ENCODE measurements around the gene CD2. TPM values are rescaled to one million over a fixed set of nuclear protein-coding genes. Genes with fewer than 3 reads are reported as not detected.

The CD2 gene
- total RNA-seq, 1 experiment from 2014 or later = not detected

- H3K36me3 ChIP-seq (replicated peaks; ENCODE audit: control insufficient read depth, insufficient read depth, low read length) = no peaks in the 10 kb centered on the region
- DNase-seq = no peak
- no peaks in the 10 kb centered on the region for H3K27me3 ChIP-seq (ENCODE audit: control insufficient read depth, insufficient read depth, low read length)
- no peak overlapping the region for H3K4me3 ChIP-seq (ENCODE audit: insufficient read depth, low read depth, low read length)
Measured at GRCh38 chr1:116721451-116722007, 32.7 kb upstream of the CD2 start.

- no peaks in the 10 kb centered on the region for H3K27me3 ChIP-seq (ENCODE audit: control insufficient read depth, insufficient read depth, low read length)
- no peak for DNase-seq
- H3K36me3 ChIP-seq (replicated peaks; ENCODE audit: control insufficient read depth, insufficient read depth, low read length) = no peaks in the 10 kb centered on the region
- H3K4me3 ChIP-seq (ENCODE audit: insufficient read depth, low read depth, low read length) = no peak overlapping the region
Measured at GRCh38 chr1:116722016-116722838, 32.0 kb upstream of the CD2 start.

GRCh38 chr1:116724765-116725375, 29.4 kb upstream of the CD2 start:
- H3K36me3 ChIP-seq (replicated peaks; ENCODE audit: control insufficient read depth, insufficient read depth, low read length) = no peaks in the 10 kb centered on the region
- no peaks in the 10 kb centered on the region for H3K27me3 ChIP-seq (ENCODE audit: control insufficient read depth, insufficient read depth, low read length)
- peak; percentile 54 for DNase-seq
- no peak overlapping the region for H3K4me3 ChIP-seq (ENCODE audit: insufficient read depth, low read depth, low read length)

- no peak overlapping the region for H3K4me3 ChIP-seq (ENCODE audit: insufficient read depth, low read depth, low read length)
- no peaks in the 10 kb centered on the region for H3K27me3 ChIP-seq (ENCODE audit: control insufficient read depth, insufficient read depth, low read length)
- no peak for DNase-seq
- no peaks in the 10 kb centered on the region for H3K36me3 ChIP-seq (replicated peaks; ENCODE audit: control insufficient read depth, insufficient read depth, low read length)
Measured at GRCh38 chr1:116725798-116726197, 28.4 kb upstream of the CD2 start.

GRCh38 chr1:116726872-116727820, 27.1 kb upstream of the CD2 start:
- no peak for DNase-seq
- no peak overlapping the region for H3K4me3 ChIP-seq (ENCODE audit: insufficient read depth, low read depth, low read length)
- H3K36me3 ChIP-seq (replicated peaks; ENCODE audit: control insufficient read depth, insufficient read depth, low read length) = no peaks in the 10 kb centered on the region
- no peaks in the 10 kb centered on the region for H3K27me3 ChIP-seq (ENCODE audit: control insufficient read depth, insufficient read depth, low read length)

- H3K27me3 ChIP-seq (ENCODE audit: control insufficient read depth, insufficient read depth, low read length) = no peaks in the 10 kb centered on the region
- H3K4me3 ChIP-seq (ENCODE audit: insufficient read depth, low read depth, low read length) = no peak overlapping the region
- no peaks in the 10 kb centered on the region for H3K36me3 ChIP-seq (replicated peaks; ENCODE audit: control insufficient read depth, insufficient read depth, low read length)
- no peak for DNase-seq
Measured at GRCh38 chr1:116731439-116731838, 22.8 kb upstream of the CD2 start.

GRCh38 chr1:116732726-116733125, 21.5 kb upstream of the CD2 start:
- Histone ChIP-seq H3K36me3 (replicated peaks; ENCODE audit: control insufficient read depth, insufficient read depth, low read length) (no peaks in the 10 kb centered on the region), H3K27me3 (ENCODE audit: control insufficient read depth, insufficient read depth, low read length) (no peaks in the 10 kb centered on the region), H3K4me3 (ENCODE audit: insufficient read depth, low read depth, low read length) (no peak overlapping the region)
- DNase-seq = no peak

- no peaks in the 10 kb centered on the region for H3K36me3 ChIP-seq (replicated peaks; ENCODE audit: control insufficient read depth, insufficient read depth, low read length)
- H3K27me3 ChIP-seq (ENCODE audit: control insufficient read depth, insufficient read depth, low read length) = no peaks in the 10 kb centered on the region
- H3K4me3 ChIP-seq (ENCODE audit: insufficient read depth, low read depth, low read length) = no peak overlapping the region
- no peak for DNase-seq
Measured at GRCh38 chr1:116733476-116734365, 20.5 kb upstream of the CD2 start.

- no peak for DNase-seq
- H3K4me3 ChIP-seq (ENCODE audit: insufficient read depth, low read depth, low read length) = no peak overlapping the region
- no peaks in the 10 kb centered on the region for H3K27me3 ChIP-seq (ENCODE audit: control insufficient read depth, insufficient read depth, low read length)
- H3K36me3 ChIP-seq (replicated peaks; ENCODE audit: control insufficient read depth, insufficient read depth, low read length) = no peaks in the 10 kb centered on the region
Measured at GRCh38 chr1:116735246-116735645, 19.0 kb upstream of the CD2 start.

- H3K36me3 ChIP-seq (replicated peaks; ENCODE audit: control insufficient read depth, insufficient read depth, low read length) = no peaks in the 10 kb centered on the region
- no peak overlapping the region for H3K4me3 ChIP-seq (ENCODE audit: insufficient read depth, low read depth, low read length)
- peak; percentile 83 for DNase-seq
- no peaks in the 10 kb centered on the region for H3K27me3 ChIP-seq (ENCODE audit: control insufficient read depth, insufficient read depth, low read length)
Measured at GRCh38 chr1:116737020-116737854, 17.0 kb upstream of the CD2 start.

- no peaks in the 10 kb centered on the region for H3K27me3 ChIP-seq (ENCODE audit: control insufficient read depth, insufficient read depth, low read length)
- no peaks in the 10 kb centered on the region for H3K36me3 ChIP-seq (replicated peaks; ENCODE audit: control insufficient read depth, insufficient read depth, low read length)
- no peak for DNase-seq
- H3K4me3 ChIP-seq (ENCODE audit: insufficient read depth, low read depth, low read length) = no peak overlapping the region
Measured at GRCh38 chr1:116737855-116738321, 16.3 kb upstream of the CD2 start.

GRCh38 chr1:116738673-116739370, 15.4 kb upstream of the CD2 start:
- no peak for DNase-seq
- no peaks in the 10 kb centered on the region for H3K27me3 ChIP-seq (ENCODE audit: control insufficient read depth, insufficient read depth, low read length)
- no peak overlapping the region for H3K4me3 ChIP-seq (ENCODE audit: insufficient read depth, low read depth, low read length)
- no peaks in the 10 kb centered on the region for H3K36me3 ChIP-seq (replicated peaks; ENCODE audit: control insufficient read depth, insufficient read depth, low read length)
